Activated CD4-positive, alpha-beta T cell treated with anti-CD3 and anti-CD28 coated beads, Interleukin-2, amount 10 ng/mL, durations not matched to agents 7 days and 5 days (primary cell): Measurements from ENCODE around the gene USP17L26. TPM values are rescaled to one million over a fixed set of nuclear protein-coding genes. Genes with fewer than 3 reads are reported as not detected.
"Not testable (repeated sequence)": the region's sequence is repeated elsewhere in the genome, so short reads cannot be mapped to it uniquely, and the experiment has no call there.

Experiments
- CTCF ChIA-PET: fragments of 350-600 bp; sonication (Branson Sonifier 250); formaldehyde crosslinking; loops from one replicate; lab custom pipeline; 2021; ENCODE audit warnings: antibody characterized with exemption; lab: Charles Lee
- POLR2A ChIA-PET: fragments of 350-600 bp; sonication (Branson Sonifier 250); formaldehyde crosslinking; loops from one replicate; lab custom pipeline; 2021; ENCODE audit warnings: antibody characterized with exemption; lab: Charles Lee
- DNase-seq: peaks from one replicate; pipeline ENCODE4 v3.0.0-alpha.2; 2020
- H3K27ac Mint-ChIP-seq: one replicate; pipeline ENCODE4 v1.8.0; 2021; ENCODE audit warnings: mild to moderate bottlenecking, moderate library complexity, mixed read lengths
- H3K27me3 Mint-ChIP-seq: one replicate; pipeline ENCODE4 v1.8.0; 2021; ENCODE audit warnings: mixed read lengths
- H3K36me3 Mint-ChIP-seq: one replicate; pipeline ENCODE4 v1.8.0; 2021; ENCODE audit warnings: low read depth, mixed read lengths
- H3K4me1 Mint-ChIP-seq: one replicate; pipeline ENCODE4 v1.8.0; 2021; ENCODE audit warnings: mixed read lengths
- H3K4me3 Mint-ChIP-seq: one replicate; pipeline ENCODE4 v1.8.0; 2021; ENCODE audit warnings: mild to moderate bottlenecking, moderate library complexity, mixed read lengths
- H3K9me3 Mint-ChIP-seq: one replicate; pipeline ENCODE4 v1.8.0; 2021; ENCODE audit warnings: mixed read lengths
- total RNA-seq, 2 experiments: library from RNA; stranded (reverse); gene quantifications; one replicate each; pipeline ENCODE4 v1.2.3, GENCODE V29; 2021

Gene USP17L26
- not detected for total RNA-seq

- POLR2A ChIA-PET, CTCF ChIA-PET, H3K27me3 Mint-ChIP-seq, H3K36me3 Mint-ChIP-seq, H3K4me3 Mint-ChIP-seq, DNase-seq, H3K4me1 Mint-ChIP-seq, H3K9me3 Mint-ChIP-seq, H3K27ac Mint-ChIP-seq: not testable (repeated sequence)
Observed at GRCh38 chr4:9334358-9334757, at the start of gene USP17L26. Gene USP17L26, plus strand, starts transcription at chr4:9334658. Its CDS starts 0 bp downstream, at chr4:9334658.

- DNase-seq, H3K36me3 Mint-ChIP-seq, POLR2A ChIA-PET, H3K27ac Mint-ChIP-seq, CTCF ChIA-PET, H3K4me3 Mint-ChIP-seq, H3K4me1 Mint-ChIP-seq, H3K27me3 Mint-ChIP-seq, H3K9me3 Mint-ChIP-seq: not testable (repeated sequence)
Observed at GRCh38 chr4:9324191-9324590, 10.3 kb upstream of the USP17L26 start.

- H3K27ac Mint-ChIP-seq, H3K27me3 Mint-ChIP-seq, DNase-seq, H3K9me3 Mint-ChIP-seq, POLR2A ChIA-PET, H3K4me1 Mint-ChIP-seq, H3K36me3 Mint-ChIP-seq, H3K4me3 Mint-ChIP-seq, CTCF ChIA-PET: not testable (repeated sequence)
Observed at GRCh38 chr4:9324865-9325264, 9.6 kb upstream of the USP17L26 start, which contains the start of gene USP17L24. Gene USP17L24, plus strand, starts transcription at chr4:9325165. Its CDS starts 0 bp downstream, at chr4:9325165.

- H3K4me3 Mint-ChIP-seq, CTCF ChIA-PET: not testable (repeated sequence)
Observed at GRCh38 chr4:9329611-9330010, 4.8 kb upstream of the USP17L26 start, which contains the start of gene USP17L25. Gene USP17L25, plus strand, starts transcription at chr4:9329911. Its CDS starts 0 bp downstream, at chr4:9329911.

GRCh38 chr4:9339103-9339502 is 4.6 kb downstream of the USP17L26 start, which contains the start of gene USP17L5:
Gene USP17L5, plus strand, starts transcription at chr4:9339403. Its CDS starts 0 bp downstream, at chr4:9339403.
- H3K4me1 Mint-ChIP-seq, H3K27me3 Mint-ChIP-seq: not testable (repeated sequence)

More at GRCh38 chr4:9329611-9330010, 4.8 kb upstream of the USP17L26 start, which contains the start of gene USP17L25:
- H3K27ac Mint-ChIP-seq, H3K27me3 Mint-ChIP-seq, H3K36me3 Mint-ChIP-seq, H3K9me3 Mint-ChIP-seq, DNase-seq, H3K4me1 Mint-ChIP-seq, POLR2A ChIA-PET: not testable (repeated sequence)

GRCh38 chr4:9343848-9344247 is 9.4 kb downstream of the USP17L26 start, which contains the start of gene USP17L27:
Gene USP17L27, plus strand, starts transcription at chr4:9344148. Its CDS starts 0 bp downstream, at chr4:9344148.
- POLR2A ChIA-PET, H3K36me3 Mint-ChIP-seq, CTCF ChIA-PET, H3K27ac Mint-ChIP-seq, H3K27me3 Mint-ChIP-seq, H3K4me3 Mint-ChIP-seq, DNase-seq, H3K9me3 Mint-ChIP-seq, H3K4me1 Mint-ChIP-seq: not testable (repeated sequence)

More at GRCh38 chr4:9339103-9339502, 4.6 kb downstream of the USP17L26 start, which contains the start of gene USP17L5:
- H3K36me3 Mint-ChIP-seq, H3K4me3 Mint-ChIP-seq, DNase-seq, H3K9me3 Mint-ChIP-seq, CTCF ChIA-PET, H3K27ac Mint-ChIP-seq, POLR2A ChIA-PET: not testable (repeated sequence)

GRCh38 chr4:9348593-9348992 is 14.1 kb downstream of the USP17L26 start, which contains the start of gene USP17L28:
Gene USP17L28, plus strand, starts transcription at chr4:9348893. Its CDS starts 0 bp downstream, at chr4:9348893.
- H3K36me3 Mint-ChIP-seq, H3K27ac Mint-ChIP-seq, H3K4me3 Mint-ChIP-seq, POLR2A ChIA-PET, H3K4me1 Mint-ChIP-seq, H3K9me3 Mint-ChIP-seq, CTCF ChIA-PET, DNase-seq, H3K27me3 Mint-ChIP-seq: not testable (repeated sequence)

GRCh38 chr4:9350866-9351265 is 16.4 kb downstream of the USP17L26 start:
- H3K4me1 Mint-ChIP-seq, DNase-seq, POLR2A ChIA-PET, H3K9me3 Mint-ChIP-seq, H3K27me3 Mint-ChIP-seq, H3K27ac Mint-ChIP-seq, CTCF ChIA-PET, H3K4me3 Mint-ChIP-seq, H3K36me3 Mint-ChIP-seq: not testable (repeated sequence)

- H3K4me1 Mint-ChIP-seq, H3K36me3 Mint-ChIP-seq, H3K27me3 Mint-ChIP-seq, H3K4me3 Mint-ChIP-seq, H3K27ac Mint-ChIP-seq, CTCF ChIA-PET, H3K9me3 Mint-ChIP-seq, DNase-seq, POLR2A ChIA-PET: not testable (repeated sequence)
Observed at GRCh38 chr4:9353338-9353737, 18.9 kb downstream of the USP17L26 start, which contains the start of gene USP17L29. Gene USP17L29, plus strand, starts transcription at chr4:9353638. Its CDS starts 0 bp downstream, at chr4:9353638.

GRCh38 chr4:9362829-9363228 is 28.4 kb downstream of the USP17L26 start, which contains the start of gene USP17L30:
Gene USP17L30, plus strand, starts transcription at chr4:9363129. Its CDS starts 0 bp downstream, at chr4:9363129.
- H3K9me3 Mint-ChIP-seq, H3K4me3 Mint-ChIP-seq, H3K27ac Mint-ChIP-seq, H3K4me1 Mint-ChIP-seq, DNase-seq, H3K36me3 Mint-ChIP-seq, POLR2A ChIA-PET, H3K27me3 Mint-ChIP-seq, CTCF ChIA-PET: not testable (repeated sequence)

- CTCF ChIA-PET, POLR2A ChIA-PET, H3K4me3 Mint-ChIP-seq, H3K27ac Mint-ChIP-seq, H3K4me1 Mint-ChIP-seq, H3K36me3 Mint-ChIP-seq, H3K9me3 Mint-ChIP-seq, DNase-seq, H3K27me3 Mint-ChIP-seq: not testable (repeated sequence)
Observed at GRCh38 chr4:9379881-9380280, 45.4 kb downstream of the USP17L26 start.

GRCh38 chr4:9381012-9381534 is 46.6 kb downstream of the USP17L26 start:
- H3K4me3 Mint-ChIP-seq = peak overlapping the region; percentile 52
- POLR2A ChIA-PET, H3K27ac Mint-ChIP-seq, H3K4me1 Mint-ChIP-seq, H3K27me3 Mint-ChIP-seq, H3K36me3 Mint-ChIP-seq, H3K9me3 Mint-ChIP-seq, CTCF ChIA-PET: not testable (repeated sequence)
- peak; percentile 56 for DNase-seq

- no peak for DNase-seq
- Mint-ChIP-seq H3K27ac (no peak overlapping the region), H3K9me3 (no peaks in the 10 kb centered on the region), H3K4me1 (peaks cover 2% of the 10 kb centered on the region), H3K4me3 (no peak overlapping the region), H3K27me3 (no peaks in the 10 kb centered on the region), H3K36me3 (no peaks in the 10 kb centered on the region)
- POLR2A ChIA-PET = no interaction called here
- CTCF ChIA-PET = no interaction called here
Observed at GRCh38 chr4:9384126-9384525, 49.7 kb downstream of the USP17L26 start.
